GM18526 (cell line): ENCODE results near the gene TGFB3.

Source experiments
- POLR2A ChIP-seq: IDR thresholded peaks from 3 replicates; pipeline ENCODE4 v1.6.1; 2011; ENCODE audit not compliant: insufficient read length; ENCODE audit errors: extremely low read depth

Gene TGFB3

DNA sequence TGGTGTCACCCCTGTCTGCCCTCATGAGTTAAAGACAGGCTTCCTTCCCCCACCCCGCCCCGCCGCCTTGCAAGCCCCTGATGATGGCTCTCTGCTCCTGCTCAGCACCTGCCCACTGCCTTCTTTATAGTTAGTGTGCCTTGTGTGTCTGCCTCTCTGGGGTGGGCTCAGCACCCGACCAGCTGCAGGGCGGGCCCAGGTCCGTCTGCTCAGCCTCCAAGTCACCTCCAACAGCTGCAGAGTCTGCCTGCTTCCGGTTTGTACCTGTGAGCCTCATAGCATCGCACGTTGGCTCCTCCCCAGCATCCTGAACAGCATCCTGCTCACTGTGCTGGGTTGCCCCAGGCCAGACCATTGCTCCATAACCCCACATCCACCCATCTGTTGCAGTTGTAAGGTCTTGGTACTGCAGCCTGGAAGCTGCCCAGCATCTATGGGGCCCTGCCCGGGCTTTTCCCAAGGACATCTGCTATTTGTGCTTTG lies 3.5 kb downstream of the TGFB3 start:
- TF ChIP-seq POLR2A: no peak

GRCh38 chr14:75977582-75977943 lies 4.2 kb downstream of the TGFB3 start:
- TF ChIP-seq POLR2A: no peak

- no peak for TF ChIP-seq POLR2A
Measured at GRCh38 chr14:75976826-75977581, 4.8 kb downstream of the TGFB3 start.

DNA sequence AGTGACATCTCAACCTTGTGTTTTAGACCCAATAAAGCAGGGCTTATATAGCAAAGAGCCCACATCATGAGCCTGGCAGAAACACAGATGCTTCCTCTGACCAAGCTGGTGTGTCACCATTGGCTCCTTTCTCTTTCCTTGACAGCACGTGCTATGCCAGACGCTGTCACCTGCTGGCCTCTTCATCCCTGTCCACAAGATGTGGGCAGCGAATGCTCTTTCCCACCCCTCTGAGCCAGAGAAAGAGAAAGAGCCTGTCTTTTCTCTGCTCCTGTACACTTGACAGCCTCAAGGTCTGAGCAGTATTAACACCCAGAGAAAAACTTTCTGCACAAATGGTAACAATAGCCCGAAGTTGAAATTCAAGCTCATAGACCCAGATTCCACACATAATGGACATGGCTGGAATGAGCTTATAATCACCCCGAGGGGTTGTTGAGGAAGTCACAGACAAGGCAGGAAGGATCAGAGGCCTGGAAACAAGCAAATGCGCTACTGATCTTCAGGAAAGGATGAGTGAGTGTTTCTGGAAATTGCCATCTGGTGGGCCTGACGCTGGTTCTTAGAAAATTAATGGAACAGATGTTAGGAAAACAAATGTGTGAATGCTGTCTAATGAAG lies 8.9 kb downstream of the TGFB3 start:
- no peak for TF ChIP-seq POLR2A

GRCh38 chr14:75971509-75971908 lies 10.3 kb downstream of the TGFB3 start:
- no peak for TF ChIP-seq POLR2A

DNA sequence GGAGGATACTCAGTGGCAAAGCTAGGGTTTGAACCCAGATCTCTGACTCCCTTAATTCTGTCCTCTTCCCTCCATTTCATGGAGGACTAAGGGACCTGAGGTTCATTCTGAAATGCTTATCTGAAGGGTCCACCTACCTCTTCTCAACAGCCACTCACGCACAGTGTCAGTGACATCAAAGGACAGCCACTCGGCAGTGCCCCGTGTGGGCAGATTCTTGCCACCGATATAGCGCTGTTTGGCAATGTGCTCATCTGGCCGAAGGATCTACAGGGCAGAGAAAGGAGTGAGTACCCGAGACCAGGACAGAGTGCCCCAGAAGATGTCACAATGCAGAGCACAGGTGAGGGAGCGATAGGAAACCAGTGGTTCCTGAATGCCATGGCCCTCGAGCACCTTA lies 10.8 kb downstream of the TGFB3 start:
- TF ChIP-seq POLR2A: no peak

DNA sequence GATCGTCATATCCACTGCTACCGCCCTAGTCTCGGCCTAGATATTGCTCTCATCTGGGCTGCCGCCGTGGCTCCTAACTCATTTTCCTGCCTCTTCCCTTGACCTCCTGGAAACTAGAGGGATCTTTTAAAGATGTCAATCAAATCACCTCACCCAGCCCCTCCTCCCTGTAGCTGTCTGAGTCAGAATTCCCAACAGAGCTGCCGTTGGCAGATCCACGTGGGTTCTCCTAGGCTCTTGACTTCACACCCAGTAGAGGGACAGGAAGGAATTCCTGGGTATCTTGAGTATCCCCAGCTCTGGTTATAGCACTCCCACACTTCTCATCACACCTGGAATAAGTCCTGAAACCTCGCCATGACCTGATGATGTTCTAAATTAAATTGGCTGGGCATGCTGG lies 11.9 kb downstream of the TGFB3 start:
- TF ChIP-seq POLR2A: no peak

GRCh38 chr14:75969126-75969525 lies 12.7 kb downstream of the TGFB3 start:
- no peak for TF ChIP-seq POLR2A

DNA sequence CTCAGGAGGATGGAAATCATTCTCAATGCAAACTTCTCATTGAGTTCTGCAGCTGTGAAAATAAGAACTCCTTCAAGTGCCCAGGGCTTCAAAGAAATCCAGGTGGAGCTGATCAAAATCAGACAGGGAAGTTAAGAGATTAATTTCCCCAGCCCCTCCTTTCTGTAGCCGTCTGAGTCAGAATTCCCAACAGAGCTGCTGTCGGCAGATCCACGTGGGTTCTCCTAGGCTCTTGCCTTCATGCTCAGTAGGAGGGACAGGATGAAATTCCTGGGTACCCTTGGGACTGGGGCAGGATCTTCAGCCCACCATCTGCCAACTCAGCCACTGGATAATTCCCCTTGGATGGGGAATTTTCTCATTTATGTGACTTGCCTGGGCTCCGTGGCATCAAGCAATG lies 13.3 kb downstream of the TGFB3 start:
- no peak for TF ChIP-seq POLR2A

GRCh38 chr14:75967866-75968265 lies 13.9 kb downstream of the TGFB3 start:
- no peak for TF ChIP-seq POLR2A

DNA sequence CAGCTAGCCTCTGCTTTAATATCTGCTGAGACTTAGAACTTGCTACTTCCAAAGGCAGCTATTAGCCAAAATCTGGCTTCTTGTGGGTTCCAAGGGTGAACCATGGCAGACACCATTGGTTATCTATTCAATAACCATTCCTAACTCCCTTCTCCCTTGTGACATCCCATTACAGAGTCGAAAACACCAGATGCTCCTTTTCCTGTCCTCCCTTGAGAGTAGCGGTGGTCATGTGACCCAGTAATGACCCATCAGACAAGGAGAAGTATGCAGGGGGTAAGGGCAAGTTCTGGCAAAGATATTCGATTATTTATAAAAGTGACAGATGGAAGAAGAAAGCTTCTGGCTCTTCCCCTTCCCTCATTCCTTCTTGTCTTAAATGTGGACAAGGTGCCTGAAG lies 20.1 kb downstream of the TGFB3 start:
- TF ChIP-seq POLR2A: no peak

DNA sequence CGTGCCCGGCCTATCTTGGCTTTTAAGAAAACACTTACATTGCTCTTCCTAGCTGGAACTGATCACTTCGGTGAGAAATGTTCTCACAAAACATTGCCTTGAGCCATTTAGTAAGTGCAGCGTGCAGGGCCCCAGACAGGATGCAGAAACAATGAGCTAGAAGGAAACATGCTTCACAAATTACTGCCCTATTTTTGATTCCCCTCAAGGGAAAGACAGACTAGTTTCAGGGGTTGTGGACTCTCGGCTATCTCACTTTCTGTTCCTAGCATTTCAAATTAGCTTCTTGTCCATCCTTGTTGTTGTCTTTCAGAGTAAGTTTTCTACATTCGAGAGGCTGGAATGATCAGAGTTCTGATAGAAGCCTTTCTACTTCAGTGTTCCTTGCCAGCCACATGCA lies 21.6 kb downstream of the TGFB3 start:
- TF ChIP-seq POLR2A: no peak

DNA sequence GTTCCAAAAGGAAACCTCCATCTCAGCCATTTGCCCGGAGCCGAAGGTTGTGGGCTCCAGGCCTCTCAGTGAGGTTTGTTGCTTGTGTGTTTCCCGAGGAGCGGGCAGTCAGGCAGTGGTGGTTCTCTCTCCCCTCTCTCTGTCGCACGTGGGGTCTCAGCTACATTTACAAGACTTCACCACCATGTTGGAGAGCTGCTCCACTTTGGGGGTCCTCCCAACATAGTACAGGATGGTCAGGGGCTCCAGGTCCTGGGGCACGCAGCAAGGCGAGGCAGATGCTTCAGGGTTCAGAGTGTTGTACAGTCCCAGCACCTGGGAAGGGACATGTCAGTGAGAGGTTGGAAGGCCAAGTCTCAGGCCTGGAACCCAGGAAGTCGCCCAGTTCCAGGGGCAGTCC lies 22.8 kb downstream of the TGFB3 start:
- TF ChIP-seq POLR2A: no peak

DNA sequence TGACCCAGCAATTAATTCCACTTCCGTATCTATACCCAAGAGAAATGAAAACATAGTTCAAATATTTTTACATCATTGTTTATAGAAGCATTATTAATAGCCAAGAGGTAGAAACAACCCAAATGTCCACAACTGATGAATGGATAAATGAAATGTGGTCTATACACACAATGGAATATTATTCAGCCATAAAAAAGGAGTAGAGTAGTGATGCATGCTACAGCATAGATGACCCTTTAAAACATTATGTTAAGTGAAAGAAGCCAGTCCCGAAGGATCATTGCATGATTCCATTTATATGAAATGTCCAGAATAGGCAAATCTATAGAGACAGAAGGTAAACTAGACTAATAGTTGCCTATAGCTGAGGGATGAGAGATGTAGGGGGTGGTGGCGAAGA lies 29.3 kb downstream of the TGFB3 start:
- TF ChIP-seq POLR2A: no peak

DNA sequence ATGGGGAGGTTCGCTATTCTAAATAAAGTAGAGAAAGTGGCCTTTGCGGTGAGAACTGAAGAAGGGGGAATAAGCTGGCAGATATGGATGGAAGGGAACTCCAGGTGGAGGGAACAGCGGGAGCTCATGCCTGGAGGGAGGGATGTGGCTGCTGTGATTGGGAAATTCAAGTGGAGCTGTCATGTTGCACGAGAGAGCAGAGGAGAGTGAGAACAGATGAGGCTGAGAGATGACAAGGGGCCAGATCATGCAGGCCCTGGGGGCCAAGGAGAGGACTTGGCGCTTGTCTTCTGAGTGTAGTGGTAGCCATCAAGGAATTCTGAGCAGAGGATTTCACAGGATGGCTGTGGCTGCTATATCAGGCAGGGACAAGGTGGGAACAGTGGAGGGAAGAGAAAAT lies 35.0 kb downstream of the TGFB3 start:
- TF ChIP-seq POLR2A: no peak

DNA sequence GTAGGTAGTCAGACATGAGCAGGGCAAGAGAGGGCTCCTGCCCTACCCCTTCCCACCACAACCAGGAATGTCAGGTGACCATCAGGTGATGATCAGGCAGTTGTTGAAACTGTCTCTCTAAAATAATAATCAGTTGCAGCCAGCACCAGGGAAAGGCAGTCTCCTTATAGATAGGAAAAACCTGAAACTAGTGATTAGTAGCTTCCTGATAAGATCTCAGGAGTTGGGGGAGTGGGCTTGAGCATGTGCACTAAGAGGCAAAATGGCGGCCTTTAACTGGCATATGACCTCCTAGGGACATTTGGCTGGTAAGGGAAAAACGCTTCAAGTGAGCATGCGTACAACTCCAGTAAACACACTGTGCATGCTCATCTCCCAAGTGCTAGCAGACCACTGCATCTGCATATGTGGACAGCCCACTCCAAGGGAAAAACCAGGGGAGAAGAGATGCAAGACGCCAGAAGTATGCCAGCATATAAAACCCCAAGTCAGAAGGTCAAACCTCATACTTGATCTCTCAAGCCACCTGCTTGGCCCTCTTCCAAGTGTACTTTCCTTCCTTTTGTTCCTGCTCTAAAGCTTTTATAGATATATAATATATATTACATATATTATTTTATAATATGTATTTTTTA lies 37.1 kb downstream of the TGFB3 start:
- no peak for TF ChIP-seq POLR2A
